K562 (cell line): ENCODE results near the gene RAB5A. TPM values are rescaled to one million over a fixed set of nuclear protein-coding genes. Genes with fewer than 3 reads are reported as not detected.

Experiments used
- ATF1 ChIP-seq, 2 experiments: fragments of 450-650 bp in 1 of 2; IDR thresholded peaks; 2 replicates each; pipeline ENCODE4 v1.6.1; 2016; ENCODE audit warnings: missing compliant biosample characterization in 1 of 2, missing genetic modification characterization in 1 of 2
- ELF2 ChIP-seq: fragments of 250-450 bp; sonication (Bioruptor Pico); IDR thresholded peaks from 2 replicates; pipeline ENCODE4 v1.5.0; 2021; ENCODE audit warnings: mild to moderate bottlenecking
- HDAC6 ChIP-seq: IDR thresholded peaks from 2 replicates; pipeline ENCODE4 v1.6.1; 2012; ENCODE audit warnings: low read depth, mild to moderate bottlenecking, control low read depth, inconsistent platforms, low read length, moderate library complexity
- MIER1 ChIP-seq: fragments of 450-650 bp; IDR thresholded peaks from 2 replicates; pipeline ENCODE4 v1.6.1; 2016; ENCODE audit warnings: antibody characterized with exemption, mild to moderate bottlenecking, low read depth
- NFE2 ChIP-seq: IDR thresholded peaks from 2 replicates; pipeline ENCODE4 v1.6.1; 2014; ENCODE audit warnings: antibody characterized with exemption, low read depth
- OTX1 ChIP-seq: fragments of 450-650 bp; formaldehyde crosslinking; IDR thresholded peaks from 2 replicates; pipeline ENCODE4 v1.4.0; 2022; ENCODE audit warnings: mild to moderate bottlenecking
- PHF21A ChIP-seq: fragments of 450-650 bp; IDR thresholded peaks from 2 replicates; pipeline ENCODE4 v1.6.1; 2017; ENCODE audit warnings: low read depth, borderline replicate concordance
- POLR2A ChIP-seq: fragments of 450-650 bp; conservative IDR thresholded peaks from 2 replicates; pipeline ENCODE4 v1.6.1; 2016
- POLR2B ChIP-seq: fragments of 450-650 bp; IDR thresholded peaks from 2 replicates; pipeline ENCODE4 v1.6.1; 2018; ENCODE audit warnings: low read depth; ENCODE audit not compliant: partially characterized antibody
- POLR3A ChIP-seq: IDR thresholded peaks from 2 replicates; pipeline ENCODE4 v1.6.1; 2011; ENCODE audit warnings: borderline replicate concordance, mild to moderate bottlenecking, moderate library complexity; ENCODE audit not compliant: insufficient read length, insufficient read depth; ENCODE audit errors: extremely low read depth
- ZNF280A ChIP-seq: fragments of 450-650 bp; IDR thresholded peaks from 2 replicates; pipeline ENCODE4 v1.6.1; 2018; ENCODE audit warnings: mild to moderate bottlenecking, low read depth; ENCODE audit not compliant: partially characterized antibody
- ZNF41 ChIP-seq: fragments of 250-450 bp; sonication (Bioruptor Pico); conservative IDR thresholded peaks from 2 replicates; pipeline ENCODE4 v1.4.0; 2020; ENCODE audit warnings: mild to moderate bottlenecking
- polyA plus RNA-seq, 8 experiments: library from polyadenylated mRNA; depleted of rRNA in 4 of 8; stranded (reverse) in 5 of 8; unstranded in 3 of 8; fragments of >200 nt; fragmentation: Nextera tagmentation in 2 of 8; fragmentation: Illumina TruSeq in 1 of 8; extraction: Ambion mirVana in 2 of 8; extraction: Trizol in 1 of 8; gene quantifications; 2 replicates each; pipeline versions ENCODE4 v1.2.1 to v1.2.3, GENCODE V29; 2011 to 2014; ENCODE audit warnings: inconsistent platforms in 1 of 8, missing spikeins in 1 of 8
- total RNA-seq, 7 experiments: library from RNA; depleted of rRNA in 6 of 7; stranded (reverse); fragments of >200 nt in 6 of 7; fragmentation: Illumina TruSeq in 2 of 7; extraction: Trizol in 2 of 7; gene quantifications; 2 replicates each; pipeline versions ENCODE4 v1.2.1 to v1.2.3, GENCODE V29; 2011 to 2021; ENCODE audit warnings: low replicate concordance in 1 of 7
- TF ChIP-seq, protein P1 (sequence below): sonication (generic); formaldehyde crosslinking; IDR thresholded peaks from 2 replicates; pipeline ENCODE4 v1.8.1; 2023; ENCODE audit warnings: mild to moderate bottlenecking, missing genetic modification reagents
- TF ChIP-seq, protein P2 (sequence below), 2 experiments: fragments of 450-650 bp; IDR thresholded peaks; 2 replicates each; pipeline ENCODE4 v1.6.1; 2016; ENCODE audit warnings: mild to moderate bottlenecking in 2 of 2, borderline replicate concordance in 1 of 2, low read depth in 1 of 2, moderate library complexity in 1 of 2

Gene RAB5A
- total and polyA plus RNA-seq, 9 of the 15 experiments (the other 6 are each of a cell fraction or from before 2014, with no cell fraction given) = 28.3 to 64.2 (median 49.0) TPM

GRCh38 chr3:19946832-19947548, at the start of gene RAB5A (continued):
- TF ChIP-seq, protein P1, sequence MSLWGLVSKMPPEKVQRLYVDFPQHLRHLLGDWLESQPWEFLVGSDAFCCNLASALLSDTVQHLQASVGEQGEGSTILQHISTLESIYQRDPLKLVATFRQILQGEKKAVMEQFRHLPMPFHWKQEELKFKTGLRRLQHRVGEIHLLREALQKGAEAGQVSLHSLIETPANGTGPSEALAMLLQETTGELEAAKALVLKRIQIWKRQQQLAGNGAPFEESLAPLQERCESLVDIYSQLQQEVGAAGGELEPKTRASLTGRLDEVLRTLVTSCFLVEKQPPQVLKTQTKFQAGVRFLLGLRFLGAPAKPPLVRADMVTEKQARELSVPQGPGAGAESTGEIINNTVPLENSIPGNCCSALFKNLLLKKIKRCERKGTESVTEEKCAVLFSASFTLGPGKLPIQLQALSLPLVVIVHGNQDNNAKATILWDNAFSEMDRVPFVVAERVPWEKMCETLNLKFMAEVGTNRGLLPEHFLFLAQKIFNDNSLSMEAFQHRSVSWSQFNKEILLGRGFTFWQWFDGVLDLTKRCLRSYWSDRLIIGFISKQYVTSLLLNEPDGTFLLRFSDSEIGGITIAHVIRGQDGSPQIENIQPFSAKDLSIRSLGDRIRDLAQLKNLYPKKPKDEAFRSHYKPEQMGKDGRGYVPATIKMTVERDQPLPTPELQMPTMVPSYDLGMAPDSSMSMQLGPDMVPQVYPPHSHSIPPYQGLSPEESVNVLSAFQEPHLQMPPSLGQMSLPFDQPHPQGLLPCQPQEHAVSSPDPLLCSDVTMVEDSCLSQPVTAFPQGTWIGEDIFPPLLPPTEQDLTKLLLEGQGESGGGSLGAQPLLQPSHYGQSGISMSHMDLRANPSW (CRISPR knock-in tag) = no peak
- TF ChIP-seq POLR3A (no peak), OTX1 (CRISPR knock-in tag) (no peak), POLR2B (peak; percentile 95), MIER1 (no peak), ZNF41 (CRISPR knock-in tag) (no peak), NFE2 (no peak), HDAC6 (no peak), ATF1 (CRISPR knock-in tag; IDR thresholded peaks at IDR 0.05) (no peak; the same call in 1 of the 2 replicates), ATF1 (tag; IDR thresholded peaks at IDR 0.05) (peak; percentile 97), PHF21A (no peak; the same call in 1 of the 2 replicates), POLR2A (peak; percentile 93), ZNF280A (no peak), ELF2 (peak; percentile 66)
- TF ChIP-seq, protein P2, sequence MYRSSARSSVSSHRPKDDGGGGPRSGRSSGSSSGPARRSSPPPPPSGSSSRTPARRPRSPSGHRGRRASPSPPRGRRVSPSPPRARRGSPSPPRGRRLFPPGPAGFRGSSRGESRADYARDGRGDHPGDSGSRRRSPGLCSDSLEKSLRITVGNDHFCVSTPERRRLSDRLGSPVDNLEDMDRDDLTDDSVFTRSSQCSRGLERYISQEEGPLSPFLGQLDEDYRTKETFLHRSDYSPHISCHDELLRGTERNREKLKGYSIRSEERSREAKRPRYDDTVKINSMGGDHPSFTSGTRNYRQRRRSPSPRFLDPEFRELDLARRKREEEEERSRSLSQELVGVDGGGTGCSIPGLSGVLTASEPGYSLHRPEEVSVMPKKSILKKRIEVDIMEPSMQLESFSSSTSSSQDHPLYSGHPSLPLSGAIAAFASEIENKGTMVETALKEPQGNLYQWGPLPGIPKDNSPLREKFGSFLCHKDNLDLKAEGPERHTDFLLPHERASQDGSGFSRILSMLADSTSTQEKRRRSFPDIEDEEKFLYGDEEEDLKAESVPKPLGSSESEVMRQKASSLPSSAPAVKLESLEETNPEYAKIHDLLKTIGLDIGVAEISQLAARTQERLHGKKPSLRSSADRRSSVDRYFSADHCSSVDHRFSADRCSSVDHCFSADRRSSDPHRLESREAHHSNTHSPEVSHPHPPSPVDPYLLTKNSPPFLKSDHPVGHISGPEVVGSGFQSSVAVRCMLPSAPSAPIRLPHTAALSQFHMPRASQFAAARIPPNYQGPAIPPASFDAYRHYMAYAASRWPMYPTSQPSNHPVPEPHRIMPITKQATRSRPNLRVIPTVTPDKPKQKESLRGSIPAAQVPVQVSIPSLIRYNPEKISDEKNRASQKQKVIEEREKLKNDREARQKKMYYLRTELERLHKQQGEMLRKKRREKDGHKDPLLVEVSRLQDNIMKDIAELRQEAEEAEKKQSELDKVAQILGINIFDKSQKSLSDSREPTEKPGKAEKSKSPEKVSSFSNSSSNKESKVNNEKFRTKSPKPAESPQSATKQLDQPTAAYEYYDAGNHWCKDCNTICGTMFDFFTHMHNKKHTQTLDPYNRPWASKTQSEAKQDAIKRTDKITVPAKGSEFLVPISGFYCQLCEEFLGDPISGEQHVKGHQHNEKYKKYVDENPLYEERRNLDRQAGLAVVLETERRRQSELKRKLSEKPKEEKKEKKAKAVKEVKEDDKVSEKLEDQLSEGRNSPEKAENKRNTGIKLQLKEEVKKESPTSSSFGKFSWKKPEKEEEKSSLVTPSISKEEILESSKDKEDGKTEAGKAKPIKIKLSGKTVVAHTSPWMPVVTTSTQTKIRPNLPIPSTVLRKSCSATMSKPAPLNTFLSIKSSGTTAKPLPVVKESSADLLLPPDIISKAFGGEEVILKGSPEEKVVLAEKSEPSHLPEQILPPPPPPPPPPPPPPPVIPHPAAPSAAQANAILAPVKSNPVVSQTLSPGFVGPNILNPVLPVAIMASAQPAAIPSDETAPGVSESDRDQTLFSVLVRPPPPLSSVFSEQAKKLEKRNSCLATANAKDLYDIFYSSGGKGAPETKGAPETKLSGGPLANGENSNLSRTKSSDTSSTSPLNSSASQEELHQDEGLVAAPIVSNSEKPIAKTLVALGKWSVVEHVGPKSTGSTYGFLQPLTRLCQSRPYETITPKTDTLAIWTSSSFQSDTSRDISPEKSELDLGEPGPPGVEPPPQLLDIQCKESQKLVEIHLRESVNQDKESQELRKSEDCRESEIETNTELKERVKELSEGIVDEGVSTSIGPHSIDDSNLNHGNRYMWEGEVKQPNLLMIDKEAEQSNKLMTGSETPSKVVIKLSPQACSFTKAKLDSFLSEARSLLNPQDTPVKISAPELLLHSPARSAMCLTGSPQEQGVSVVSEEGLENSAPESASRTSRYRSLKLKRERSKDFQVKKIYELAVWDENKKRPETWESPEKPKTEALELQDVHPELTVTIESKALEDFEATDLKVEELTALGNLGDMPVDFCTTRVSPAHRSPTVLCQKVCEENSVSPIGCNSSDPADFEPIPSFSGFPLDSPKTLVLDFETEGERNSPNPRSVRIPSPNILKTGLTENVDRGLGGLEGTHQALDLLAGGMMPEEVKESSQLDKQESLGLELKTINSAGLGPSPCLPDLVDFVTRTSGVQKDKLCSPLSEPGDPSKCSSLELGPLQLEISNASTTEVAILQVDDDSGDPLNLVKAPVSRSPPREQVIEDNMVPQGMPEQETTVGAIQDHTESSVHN (IDR thresholded peaks at IDR 0.05; ENCODE audit: borderline replicate concordance in 1 of 2, low read depth in 1 of 2) = peak in 1 of 2 experiments; percentile 54; a peak in 1 of 4 replicates
